ENCODE data around the gene GNG12. TPM values are rescaled to one million over a fixed set of nuclear protein-coding genes. Genes with fewer than 3 reads are reported as not detected.

The GNG12 gene
- total and polyA plus RNA-seq, 9 of the 15 experiments (the other 6 are each of a cell fraction or from before 2014, with no cell fraction given) = 2.6 to 6.0 (median 4.1) TPM

- TF ChIP-seq, protein P1, sequence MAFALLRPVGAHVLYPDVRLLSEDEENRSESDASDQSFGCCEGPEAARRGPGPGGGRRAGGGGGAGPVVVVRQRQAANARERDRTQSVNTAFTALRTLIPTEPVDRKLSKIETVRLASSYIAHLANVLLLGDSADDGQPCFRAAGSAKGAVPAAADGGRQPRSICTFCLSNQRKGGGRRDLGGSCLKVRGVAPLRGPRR (CRISPR knock-in tag; IDR thresholded peaks at IDR 0.05) = no peak
- no peak for TF ChIP-seq RBM39 (optimal IDR thresholded peaks at IDR 0.05; ENCODE audit: low read depth, low read length)
- no peak for TF ChIP-seq XRCC4 (IDR thresholded peaks at IDR 0.05; ENCODE audit: extremely low read depth, insufficient read depth, insufficient read length)
- no peak for TF ChIP-seq FOS (IDR thresholded peaks at IDR 0.05; ENCODE audit: extremely low read depth, insufficient read length)
- TF ChIP-seq THRB (CRISPR knock-in tag; conservative IDR thresholded peaks at IDR 0.05) = no peak
- no peak for TF ChIP-seq ZNF696 (CRISPR knock-in tag; conservative IDR thresholded peaks at IDR 0.05)
- no peak for TF ChIP-seq XRCC3 (IDR thresholded peaks at IDR 0.05)
- TF ChIP-seq, protein P2, sequence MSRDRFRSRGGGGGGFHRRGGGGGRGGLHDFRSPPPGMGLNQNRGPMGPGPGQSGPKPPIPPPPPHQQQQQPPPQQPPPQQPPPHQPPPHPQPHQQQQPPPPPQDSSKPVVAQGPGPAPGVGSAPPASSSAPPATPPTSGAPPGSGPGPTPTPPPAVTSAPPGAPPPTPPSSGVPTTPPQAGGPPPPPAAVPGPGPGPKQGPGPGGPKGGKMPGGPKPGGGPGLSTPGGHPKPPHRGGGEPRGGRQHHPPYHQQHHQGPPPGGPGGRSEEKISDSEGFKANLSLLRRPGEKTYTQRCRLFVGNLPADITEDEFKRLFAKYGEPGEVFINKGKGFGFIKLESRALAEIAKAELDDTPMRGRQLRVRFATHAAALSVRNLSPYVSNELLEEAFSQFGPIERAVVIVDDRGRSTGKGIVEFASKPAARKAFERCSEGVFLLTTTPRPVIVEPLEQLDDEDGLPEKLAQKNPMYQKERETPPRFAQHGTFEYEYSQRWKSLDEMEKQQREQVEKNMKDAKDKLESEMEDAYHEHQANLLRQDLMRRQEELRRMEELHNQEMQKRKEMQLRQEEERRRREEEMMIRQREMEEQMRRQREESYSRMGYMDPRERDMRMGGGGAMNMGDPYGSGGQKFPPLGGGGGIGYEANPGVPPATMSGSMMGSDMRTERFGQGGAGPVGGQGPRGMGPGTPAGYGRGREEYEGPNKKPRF (IDR thresholded peaks at IDR 0.05; ENCODE audit: low read depth, low read length) = no peak
- TF ChIP-seq ILK (tag; IDR thresholded peaks at IDR 0.05; ENCODE audit: borderline replicate concordance, low read depth) = no peak
- peak; percentile 96 for TF ChIP-seq NCOR1 (IDR thresholded peaks at IDR 0.05)
- TF ChIP-seq POLR3A (IDR thresholded peaks at IDR 0.05; ENCODE audit: borderline replicate concordance, extremely low read depth, insufficient read depth, insufficient read length) = no peak
- TF ChIP-seq RFX5 (IDR thresholded peaks at IDR 0.05; ENCODE audit: low read depth, low read length) = no peak
- TF ChIP-seq SRSF7 (optimal IDR thresholded peaks at IDR 0.05; ENCODE audit: low read depth, low read length) = no peak
- TF ChIP-seq RBBP5 (IDR thresholded peaks at IDR 0.05; ENCODE audit: borderline replicate concordance, insufficient read depth, low read length, poor library complexity, severe bottlenecking) = peak; percentile 87
- no peak for TF ChIP-seq POLR2G (IDR thresholded peaks at IDR 0.05; ENCODE audit: low read depth, low read length)
- TF ChIP-seq ZNF253 (CRISPR knock-in tag; conservative IDR thresholded peaks at IDR 0.05) = no peak
These were observed 99.5 kb downstream of the GNG12 start (continued) for GRCh38 chr1:67733681-67734322.

Measured in K562 (cell line).